Skeletal muscle tissue (tissue), 4 donors: Measurements from ENCODE around the gene ATP8B1. TPM values are rescaled to one million over a fixed set of nuclear protein-coding genes. Genes with fewer than 3 reads are reported as not detected.
A peak's percentile ranks its signal among the peaks of the same experiment; 100 is the strongest.

Experiments used
- H3K27ac ChIP-seq: one replicate; pipeline ENCODE4 v1.7.0; 2013; ENCODE audit warnings: mild to moderate bottlenecking, low read depth, low read length, inconsistent platforms
- H3K27me3 ChIP-seq, 3 donors: one replicate each; pipeline ENCODE4 v1.7.0; 2013; ENCODE audit warnings: low read length in 3 of 3; ENCODE audit not compliant: control insufficient read depth in 3 of 3, insufficient read depth in 3 of 3
- H3K36me3 ChIP-seq, 3 donors: one replicate each; pipeline ENCODE4 v1.7.0; 2013; ENCODE audit warnings: low read length in 3 of 3; ENCODE audit not compliant: control insufficient read depth in 3 of 3, insufficient read depth in 3 of 3
- H3K4me1 ChIP-seq, 3 donors: one replicate each; pipeline ENCODE4 v1.7.0; 2013; ENCODE audit warnings: low read length in 3 of 3, mild to moderate bottlenecking in 3 of 3; ENCODE audit not compliant: control insufficient read depth in 3 of 3, insufficient read depth in 3 of 3
- H3K4me3 ChIP-seq, 3 donors: one replicate each; pipeline ENCODE4 v1.7.0; 2013; ENCODE audit warnings: low read length in 3 of 3
- H3K9ac ChIP-seq, 3 donors: one replicate each; pipeline ENCODE4 v1.7.0; 2013; ENCODE audit warnings: low read length in 3 of 3, mild to moderate bottlenecking in 3 of 3, moderate library complexity in 2 of 3, low read depth in 1 of 3
- H3K9me3 ChIP-seq, 3 donors: one replicate each; pipeline ENCODE4 v1.7.0; 2013; ENCODE audit warnings: low read length in 3 of 3; ENCODE audit not compliant: control insufficient read depth in 3 of 3
- total RNA-seq: library from RNA; depleted of rRNA; stranded (reverse); fragments of >200 nt; gene quantifications from one replicate; pipeline ENCODE4 v1.2.3, GENCODE V29; 2014
- donor health status: Osteomylitis.

Gene ATP8B1
- total RNA-seq, 1 donor from 2014 or later = 4.7 TPM

- no peaks in the 10 kb centered on the region for H3K9me3 ChIP-seq
- no peak overlapping the region for H3K9ac ChIP-seq
- H3K4me3 ChIP-seq = no peak overlapping the region
- H3K27ac ChIP-seq = no peak overlapping the region
- H3K36me3 ChIP-seq = no peaks in the 10 kb centered on the region
- H3K27me3 ChIP-seq = peaks cover 0 to 3% (median 0%) of the 10 kb centered on the region in 3 donors
- peaks cover 10 to 23% (median 12%) of the 10 kb centered on the region in 3 donors for H3K4me1 ChIP-seq
Measured at GRCh38 chr18:57794951-57795728, 8.0 kb downstream of the ATP8B1 start.

GRCh38 chr18:57793302-57793986 lies 9.7 kb downstream of the ATP8B1 start:
- H3K27me3 ChIP-seq = no peaks in the 10 kb centered on the region
- H3K27ac ChIP-seq = peak overlapping the region; percentile 67
- peak overlapping the region; percentile 4 to 57 (median 49) for H3K4me3 ChIP-seq
- H3K9ac ChIP-seq = peak overlapping the region; percentile 10 to 58 (median 44)
- no peaks in the 10 kb centered on the region for H3K36me3 ChIP-seq
- peaks cover 18 to 35% (median 18%) of the 10 kb centered on the region in 3 donors for H3K4me1 ChIP-seq
- no peaks in the 10 kb centered on the region for H3K9me3 ChIP-seq

GRCh38 chr18:57792631-57793301 lies 10.3 kb downstream of the ATP8B1 start:
- peak overlapping the region; percentile 67 for H3K27ac ChIP-seq
- H3K4me3 ChIP-seq = peak overlapping the region; percentile 22 to 57 (median 49)
- H3K9ac ChIP-seq = peak overlapping the region in 2 of 3 donors; percentile 10 to 58
- no peaks in the 10 kb centered on the region for H3K27me3 ChIP-seq
- H3K4me1 ChIP-seq = peaks cover 19 to 35% (median 19%) of the 10 kb centered on the region in 3 donors
- H3K9me3 ChIP-seq = no peaks in the 10 kb centered on the region
- no peaks in the 10 kb centered on the region for H3K36me3 ChIP-seq

- H3K36me3 ChIP-seq = no peaks in the 10 kb centered on the region
- no peaks in the 10 kb centered on the region for H3K9me3 ChIP-seq
- H3K27ac ChIP-seq = peak overlapping the region; percentile 39
- H3K4me3 ChIP-seq = no peak overlapping the region
- no peak overlapping the region for H3K9ac ChIP-seq
- no peaks in the 10 kb centered on the region for H3K27me3 ChIP-seq
- H3K4me1 ChIP-seq = peaks cover 19 to 30% (median 19%) of the 10 kb centered on the region in 3 donors
Measured at GRCh38 chr18:57791911-57792310, 11.2 kb downstream of the ATP8B1 start.

- Histone ChIP-seq H3K27ac (peak overlapping the region; percentile 39), H3K4me1 (peaks cover 19 to 25% (median 19%) of the 10 kb centered on the region in 3 donors)
Measured at GRCh38 chr18:57791192-57791591, 11.9 kb downstream of the ATP8B1 start.

GRCh38 chr18:57790316-57790715 lies 12.8 kb downstream of the ATP8B1 start:
- Histone ChIP-seq H3K36me3 (no peaks in the 10 kb centered on the region), H3K4me1 (peaks cover 19 to 25% (median 19%) of the 10 kb centered on the region in 3 donors), H3K4me3 (no peak overlapping the region), H3K9me3 (no peaks in the 10 kb centered on the region), H3K27ac (peak overlapping the region; percentile 70), H3K9ac (no peak overlapping the region), H3K27me3 (no peaks in the 10 kb centered on the region)

More at GRCh38 chr18:57791192-57791591, 11.9 kb downstream of the ATP8B1 start:
- Histone ChIP-seq H3K9ac (no peak overlapping the region), H3K27me3 (no peaks in the 10 kb centered on the region), H3K4me3 (no peak overlapping the region), H3K9me3 (no peaks in the 10 kb centered on the region), H3K36me3 (no peaks in the 10 kb centered on the region)

GRCh38 chr18:57789759-57790158 lies 13.4 kb downstream of the ATP8B1 start:
- no peaks in the 10 kb centered on the region for H3K36me3 ChIP-seq
- H3K27me3 ChIP-seq = no peaks in the 10 kb centered on the region
- peaks cover 19 to 25% (median 21%) of the 10 kb centered on the region in 3 donors for H3K4me1 ChIP-seq
- peak overlapping the region; percentile 70 for H3K27ac ChIP-seq
- H3K4me3 ChIP-seq = no peak overlapping the region
- H3K9me3 ChIP-seq = no peaks in the 10 kb centered on the region
- no peak overlapping the region for H3K9ac ChIP-seq

GRCh38 chr18:57789090-57789489 lies 14.0 kb downstream of the ATP8B1 start:
- Histone ChIP-seq H3K4me1 (peaks cover 23 to 31% (median 26%) of the 10 kb centered on the region in 3 donors), H3K27ac (peak overlapping the region; percentile 70), H3K4me3 (no peak overlapping the region), H3K27me3 (no peaks in the 10 kb centered on the region), H3K9ac (peak overlapping the region in 1 of 3 donors; percentile 19), H3K36me3 (no peaks in the 10 kb centered on the region), H3K9me3 (no peaks in the 10 kb centered on the region)

GRCh38 chr18:57787068-57787685 lies 15.9 kb downstream of the ATP8B1 start:
- Histone ChIP-seq H3K4me1 (peaks cover 18 to 20% (median 19%) of the 10 kb centered on the region in 3 donors), H3K9ac (no peak overlapping the region), H3K36me3 (no peaks in the 10 kb centered on the region), H3K9me3 (no peaks in the 10 kb centered on the region), H3K4me3 (no peak overlapping the region), H3K27ac (no peak overlapping the region), H3K27me3 (no peaks in the 10 kb centered on the region)
